ENCODE measurements around the gene HNRNPH2.

The HNRNPH2 gene

GRCh38 chrX:101410461-101410860 lies 2.4 kb downstream of the HNRNPH2 start:
- no peak for DNase-seq (ENCODE audit: extremely low read depth, insufficient read length)
- no peak for TF ChIP-seq CTCF (IDR thresholded peaks at IDR 0.05; ENCODE audit: insufficient read depth, low read length, poor library complexity, severe bottlenecking)
- Histone ChIP-seq H3K27me3 (replicated peaks; ENCODE audit: control insufficient read depth, insufficient read depth, low read length) (no peaks in the 10 kb centered on the region), H3K4me3 (replicated peaks; ENCODE audit: low read depth, low read length) (peak overlapping the region; percentile 68; the same call in 1 of the 2 replicates), H3K36me3 (ENCODE audit: control insufficient read depth, insufficient read depth, low read length) (no peaks in the 10 kb centered on the region)

- Histone ChIP-seq H3K36me3 (ENCODE audit: control insufficient read depth, insufficient read depth, low read length) (no peaks in the 10 kb centered on the region), H3K4me3 (replicated peaks; ENCODE audit: low read depth, low read length) (no peak overlapping the region), H3K27me3 (replicated peaks; ENCODE audit: control insufficient read depth, insufficient read depth, low read length) (no peaks in the 10 kb centered on the region)
- no peak for TF ChIP-seq CTCF (IDR thresholded peaks at IDR 0.05; ENCODE audit: insufficient read depth, low read length, poor library complexity, severe bottlenecking)
- no peak for DNase-seq (ENCODE audit: extremely low read depth, insufficient read length)
These were observed 4.0 kb downstream of the HNRNPH2 start for GRCh38 chrX:101411984-101412383.

GRCh38 chrX:101415180-101416145 lies 7.4 kb downstream of the HNRNPH2 start:
- Histone ChIP-seq H3K36me3 (ENCODE audit: control insufficient read depth, insufficient read depth, low read length) (no peaks in the 10 kb centered on the region), H3K4me3 (replicated peaks; ENCODE audit: low read depth, low read length) (no peak overlapping the region), H3K27me3 (replicated peaks; ENCODE audit: control insufficient read depth, insufficient read depth, low read length) (no peaks in the 10 kb centered on the region)
- peak; percentile 74 for TF ChIP-seq CTCF (IDR thresholded peaks at IDR 0.05; ENCODE audit: insufficient read depth, low read length, poor library complexity, severe bottlenecking)
- peak; percentile 66 for DNase-seq (ENCODE audit: extremely low read depth, insufficient read length)

- H3K4me3 ChIP-seq (replicated peaks; ENCODE audit: low read depth, low read length) = no peak overlapping the region
- no peaks in the 10 kb centered on the region for H3K27me3 ChIP-seq (replicated peaks; ENCODE audit: control insufficient read depth, insufficient read depth, low read length)
- TF ChIP-seq CTCF (IDR thresholded peaks at IDR 0.05; ENCODE audit: insufficient read depth, low read length, poor library complexity, severe bottlenecking) = no peak
- no peak for DNase-seq (ENCODE audit: extremely low read depth, insufficient read length)
- H3K36me3 ChIP-seq (ENCODE audit: control insufficient read depth, insufficient read depth, low read length) = no peaks in the 10 kb centered on the region
These were observed 8.7 kb downstream of the HNRNPH2 start for GRCh38 chrX:101416691-101417090.

- no peaks in the 10 kb centered on the region for H3K27me3 ChIP-seq (replicated peaks; ENCODE audit: control insufficient read depth, insufficient read depth, low read length)
- H3K4me3 ChIP-seq (replicated peaks; ENCODE audit: low read depth, low read length) = no peak overlapping the region
- H3K36me3 ChIP-seq (ENCODE audit: control insufficient read depth, insufficient read depth, low read length) = no peaks in the 10 kb centered on the region
- no peak for TF ChIP-seq CTCF (IDR thresholded peaks at IDR 0.05; ENCODE audit: insufficient read depth, low read length, poor library complexity, severe bottlenecking)
- no peak for DNase-seq (ENCODE audit: extremely low read depth, insufficient read length)
These were observed 9.2 kb downstream of the HNRNPH2 start for GRCh38 chrX:101417190-101417589.

Data from GM06990 (cell line).